ENCODE measurements around the gene MPL. TPM values are rescaled to one million over a fixed set of nuclear protein-coding genes. Genes with fewer than 3 reads are reported as not detected.

The MPL gene
- total and polyA plus RNA-seq, 10 of the 15 experiments (the other 5 are each of a cell fraction or from before 2014, with no cell fraction given): not detected

DNA sequence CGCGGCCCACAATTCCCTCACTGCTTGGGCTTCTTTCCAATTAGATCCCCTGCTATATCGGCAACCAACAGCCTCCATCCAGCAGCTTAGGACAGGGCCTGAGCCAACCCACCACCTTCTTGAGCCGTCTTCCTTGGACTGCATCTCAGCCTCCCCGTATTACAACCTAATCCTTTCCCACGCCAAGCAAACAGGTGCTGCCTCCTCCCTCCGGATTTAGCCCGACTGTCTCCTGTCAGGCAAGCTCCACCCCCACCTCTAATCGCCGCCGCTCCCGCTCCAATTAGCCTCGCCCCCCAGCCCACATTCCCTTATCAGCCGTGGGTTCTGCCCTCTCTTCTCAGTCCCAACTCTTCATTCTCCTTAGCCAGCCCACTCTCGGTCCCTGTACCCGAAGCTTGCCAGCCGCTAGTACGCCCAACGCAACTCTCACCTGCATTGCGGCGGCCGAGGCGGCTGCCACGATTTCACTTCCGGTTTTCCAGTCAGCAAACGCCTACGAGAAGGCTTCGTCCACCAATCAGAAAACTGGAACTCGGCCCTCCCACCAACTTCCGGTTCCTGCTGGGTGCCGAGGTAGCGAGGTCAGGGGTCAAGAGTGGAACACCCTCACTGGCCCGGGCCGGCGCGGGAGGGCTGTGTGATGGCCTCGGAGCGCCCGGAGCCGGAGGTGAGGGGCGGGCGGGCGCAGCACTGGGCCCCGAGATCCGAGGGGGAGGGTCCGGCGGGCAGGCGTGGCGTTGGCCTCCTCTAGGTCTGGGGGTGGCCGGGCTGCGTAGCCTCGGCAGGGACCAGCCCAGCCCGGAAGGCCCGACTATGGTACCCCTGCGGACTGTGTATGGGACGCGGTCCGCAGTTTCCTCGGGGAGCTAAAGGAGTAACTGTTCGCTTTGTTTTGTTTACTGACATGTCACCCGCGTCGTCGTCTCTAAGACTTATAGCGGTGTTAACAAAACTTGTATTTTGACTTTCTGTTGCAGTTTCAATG is 52.0 kb downstream of the MPL start, which contains the start of the genes MED8 and SZT2 (continued):
- TF ChIP-seq, protein P1, sequence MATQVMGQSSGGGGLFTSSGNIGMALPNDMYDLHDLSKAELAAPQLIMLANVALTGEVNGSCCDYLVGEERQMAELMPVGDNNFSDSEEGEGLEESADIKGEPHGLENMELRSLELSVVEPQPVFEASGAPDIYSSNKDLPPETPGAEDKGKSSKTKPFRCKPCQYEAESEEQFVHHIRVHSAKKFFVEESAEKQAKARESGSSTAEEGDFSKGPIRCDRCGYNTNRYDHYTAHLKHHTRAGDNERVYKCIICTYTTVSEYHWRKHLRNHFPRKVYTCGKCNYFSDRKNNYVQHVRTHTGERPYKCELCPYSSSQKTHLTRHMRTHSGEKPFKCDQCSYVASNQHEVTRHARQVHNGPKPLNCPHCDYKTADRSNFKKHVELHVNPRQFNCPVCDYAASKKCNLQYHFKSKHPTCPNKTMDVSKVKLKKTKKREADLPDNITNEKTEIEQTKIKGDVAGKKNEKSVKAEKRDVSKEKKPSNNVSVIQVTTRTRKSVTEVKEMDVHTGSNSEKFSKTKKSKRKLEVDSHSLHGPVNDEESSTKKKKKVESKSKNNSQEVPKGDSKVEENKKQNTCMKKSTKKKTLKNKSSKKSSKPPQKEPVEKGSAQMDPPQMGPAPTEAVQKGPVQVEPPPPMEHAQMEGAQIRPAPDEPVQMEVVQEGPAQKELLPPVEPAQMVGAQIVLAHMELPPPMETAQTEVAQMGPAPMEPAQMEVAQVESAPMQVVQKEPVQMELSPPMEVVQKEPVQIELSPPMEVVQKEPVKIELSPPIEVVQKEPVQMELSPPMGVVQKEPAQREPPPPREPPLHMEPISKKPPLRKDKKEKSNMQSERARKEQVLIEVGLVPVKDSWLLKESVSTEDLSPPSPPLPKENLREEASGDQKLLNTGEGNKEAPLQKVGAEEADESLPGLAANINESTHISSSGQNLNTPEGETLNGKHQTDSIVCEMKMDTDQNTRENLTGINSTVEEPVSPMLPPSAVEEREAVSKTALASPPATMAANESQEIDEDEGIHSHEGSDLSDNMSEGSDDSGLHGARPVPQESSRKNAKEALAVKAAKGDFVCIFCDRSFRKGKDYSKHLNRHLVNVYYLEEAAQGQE (IDR thresholded peaks at IDR 0.05; ENCODE audit: low read depth, low read length): no peak
- TF ChIP-seq GABPA (IDR thresholded peaks at IDR 0.05; ENCODE audit: low read depth): peak; percentile 98
- TF ChIP-seq, protein P2, sequence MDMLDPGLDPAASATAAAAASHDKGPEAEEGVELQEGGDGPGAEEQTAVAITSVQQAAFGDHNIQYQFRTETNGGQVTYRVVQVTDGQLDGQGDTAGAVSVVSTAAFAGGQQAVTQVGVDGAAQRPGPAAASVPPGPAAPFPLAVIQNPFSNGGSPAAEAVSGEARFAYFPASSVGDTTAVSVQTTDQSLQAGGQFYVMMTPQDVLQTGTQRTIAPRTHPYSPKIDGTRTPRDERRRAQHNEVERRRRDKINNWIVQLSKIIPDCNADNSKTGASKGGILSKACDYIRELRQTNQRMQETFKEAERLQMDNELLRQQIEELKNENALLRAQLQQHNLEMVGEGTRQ (IDR thresholded peaks at IDR 0.05; ENCODE audit: borderline replicate concordance, low read depth, low read length): no peak
- TF ChIP-seq, protein P3, sequence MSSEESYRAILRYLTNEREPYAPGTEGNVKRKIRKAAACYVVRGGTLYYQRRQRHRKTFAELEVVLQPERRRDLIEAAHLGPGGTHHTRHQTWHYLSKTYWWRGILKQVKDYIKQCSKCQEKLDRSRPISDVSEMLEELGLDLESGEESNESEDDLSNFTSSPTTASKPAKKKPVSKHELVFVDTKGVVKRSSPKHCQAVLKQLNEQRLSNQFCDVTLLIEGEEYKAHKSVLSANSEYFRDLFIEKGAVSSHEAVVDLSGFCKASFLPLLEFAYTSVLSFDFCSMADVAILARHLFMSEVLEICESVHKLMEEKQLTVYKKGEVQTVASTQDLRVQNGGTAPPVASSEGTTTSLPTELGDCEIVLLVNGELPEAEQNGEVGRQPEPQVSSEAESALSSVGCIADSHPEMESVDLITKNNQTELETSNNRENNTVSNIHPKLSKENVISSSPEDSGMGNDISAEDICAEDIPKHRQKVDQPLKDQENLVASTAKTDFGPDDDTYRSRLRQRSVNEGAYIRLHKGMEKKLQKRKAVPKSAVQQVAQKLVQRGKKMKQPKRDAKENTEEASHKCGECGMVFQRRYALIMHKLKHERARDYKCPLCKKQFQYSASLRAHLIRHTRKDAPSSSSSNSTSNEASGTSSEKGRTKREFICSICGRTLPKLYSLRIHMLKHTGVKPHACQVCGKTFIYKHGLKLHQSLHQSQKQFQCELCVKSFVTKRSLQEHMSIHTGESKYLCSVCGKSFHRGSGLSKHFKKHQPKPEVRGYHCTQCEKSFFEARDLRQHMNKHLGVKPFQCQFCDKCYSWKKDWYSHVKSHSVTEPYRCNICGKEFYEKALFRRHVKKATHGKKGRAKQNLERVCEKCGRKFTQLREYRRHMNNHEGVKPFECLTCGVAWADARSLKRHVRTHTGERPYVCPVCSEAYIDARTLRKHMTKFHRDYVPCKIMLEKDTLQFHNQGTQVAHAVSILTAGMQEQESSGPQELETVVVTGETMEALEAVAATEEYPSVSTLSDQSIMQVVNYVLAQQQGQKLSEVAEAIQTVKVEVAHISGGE (CRISPR knock-in tag; IDR thresholded peaks at IDR 0.05): no peak
- TF ChIP-seq PAX5 (IDR thresholded peaks at IDR 0.05; ENCODE audit: borderline replicate concordance, low read depth, low read length): no peak
- TF ChIP-seq BRCA1 (IDR thresholded peaks at IDR 0.05; ENCODE audit: low read depth, low read length): no peak
- TF ChIP-seq CHD1 (IDR thresholded peaks at IDR 0.05; ENCODE audit: low read depth, low read length): no peak
- TF ChIP-seq, protein P4, sequence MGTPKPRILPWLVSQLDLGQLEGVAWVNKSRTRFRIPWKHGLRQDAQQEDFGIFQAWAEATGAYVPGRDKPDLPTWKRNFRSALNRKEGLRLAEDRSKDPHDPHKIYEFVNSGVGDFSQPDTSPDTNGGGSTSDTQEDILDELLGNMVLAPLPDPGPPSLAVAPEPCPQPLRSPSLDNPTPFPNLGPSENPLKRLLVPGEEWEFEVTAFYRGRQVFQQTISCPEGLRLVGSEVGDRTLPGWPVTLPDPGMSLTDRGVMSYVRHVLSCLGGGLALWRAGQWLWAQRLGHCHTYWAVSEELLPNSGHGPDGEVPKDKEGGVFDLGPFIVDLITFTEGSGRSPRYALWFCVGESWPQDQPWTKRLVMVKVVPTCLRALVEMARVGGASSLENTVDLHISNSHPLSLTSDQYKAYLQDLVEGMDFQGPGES (IDR thresholded peaks at IDR 0.05): peak; percentile 67; the same call in 1 of the 2 replicates
- TF ChIP-seq, protein P5, sequence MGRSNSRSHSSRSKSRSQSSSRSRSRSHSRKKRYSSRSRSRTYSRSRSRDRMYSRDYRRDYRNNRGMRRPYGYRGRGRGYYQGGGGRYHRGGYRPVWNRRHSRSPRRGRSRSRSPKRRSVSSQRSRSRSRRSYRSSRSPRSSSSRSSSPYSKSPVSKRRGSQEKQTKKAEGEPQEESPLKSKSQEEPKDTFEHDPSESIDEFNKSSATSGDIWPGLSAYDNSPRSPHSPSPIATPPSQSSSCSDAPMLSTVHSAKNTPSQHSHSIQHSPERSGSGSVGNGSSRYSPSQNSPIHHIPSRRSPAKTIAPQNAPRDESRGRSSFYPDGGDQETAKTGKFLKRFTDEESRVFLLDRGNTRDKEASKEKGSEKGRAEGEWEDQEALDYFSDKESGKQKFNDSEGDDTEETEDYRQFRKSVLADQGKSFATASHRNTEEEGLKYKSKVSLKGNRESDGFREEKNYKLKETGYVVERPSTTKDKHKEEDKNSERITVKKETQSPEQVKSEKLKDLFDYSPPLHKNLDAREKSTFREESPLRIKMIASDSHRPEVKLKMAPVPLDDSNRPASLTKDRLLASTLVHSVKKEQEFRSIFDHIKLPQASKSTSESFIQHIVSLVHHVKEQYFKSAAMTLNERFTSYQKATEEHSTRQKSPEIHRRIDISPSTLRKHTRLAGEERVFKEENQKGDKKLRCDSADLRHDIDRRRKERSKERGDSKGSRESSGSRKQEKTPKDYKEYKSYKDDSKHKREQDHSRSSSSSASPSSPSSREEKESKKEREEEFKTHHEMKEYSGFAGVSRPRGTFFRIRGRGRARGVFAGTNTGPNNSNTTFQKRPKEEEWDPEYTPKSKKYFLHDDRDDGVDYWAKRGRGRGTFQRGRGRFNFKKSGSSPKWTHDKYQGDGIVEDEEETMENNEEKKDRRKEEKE (IDR thresholded peaks at IDR 0.05): no peak
- peak; percentile 23; the same call in 1 of the 2 replicates for TF ChIP-seq YY1 (IDR thresholded peaks at IDR 0.05; ENCODE audit: low read depth, low read length)
- TF ChIP-seq SIX5 (IDR thresholded peaks at IDR 0.05; ENCODE audit: low read depth, low read length, severe bottlenecking): peak; percentile 32
- TF ChIP-seq NR2F1 (conservative IDR thresholded peaks at IDR 0.05): peak; percentile 100
- no peak for TF ChIP-seq CBX3 (IDR thresholded peaks at IDR 0.05; ENCODE audit: borderline replicate concordance, low read depth)
- peak; percentile 63; the same call in 1 of the 2 replicates for TF ChIP-seq SMAD5 (IDR thresholded peaks at IDR 0.05; ENCODE audit: low read depth)
- TF ChIP-seq NFYA (IDR thresholded peaks at IDR 0.05; ENCODE audit: borderline replicate concordance, low read depth, low read length): no peak
- TF ChIP-seq CHD2 (IDR thresholded peaks at IDR 0.05; ENCODE audit: borderline replicate concordance, low read depth, low read length): peak; percentile 77; the same call in 1 of the 2 replicates
- TF ChIP-seq STAT3 (IDR thresholded peaks at IDR 0.05; ENCODE audit: low read depth, low read length): no peak

Data from GM12878 (cell line).